GM21423 (cell line): ENCODE measurements around the gene JMJD4.
A peak's percentile ranks its signal among the peaks of the same experiment; 100 is the strongest.

Source experiments
- ATAC-seq: cut with Tn5 transposase; IDR thresholded peaks from one replicate; pipeline ENCODE4 v1.9.1; 2021; ENCODE audit warnings: mild to moderate bottlenecking, moderate library complexity; ENCODE audit not compliant: unreplicated experiment

JMJD4 gene

GRCh38 chr1:227753999-227754711 is 19.1 kb upstream of the JMJD4 start:
- ATAC-seq = no peak

GRCh38 chr1:227749916-227750710 is 15.0 kb upstream of the JMJD4 start:
- ATAC-seq = no peak

GRCh38 chr1:227749225-227749624 is 14.1 kb upstream of the JMJD4 start:
- ATAC-seq = no peak

GRCh38 chr1:227748496-227749182 is 13.5 kb upstream of the JMJD4 start:
- ATAC-seq = no peak

GRCh38 chr1:227747948-227748495 is 12.9 kb upstream of the JMJD4 start:
- ATAC-seq = no peak

- no peak for ATAC-seq
These were observed 12.3 kb upstream of the JMJD4 start for GRCh38 chr1:227747382-227747781.

GRCh38 chr1:227746676-227747075 is 11.6 kb upstream of the JMJD4 start:
- no peak for ATAC-seq

- no peak for ATAC-seq
These were observed 10.6 kb upstream of the JMJD4 start for GRCh38 chr1:227745568-227746265.

GRCh38 chr1:227744668-227745067 is 9.6 kb upstream of the JMJD4 start:
- ATAC-seq = no peak

- ATAC-seq = no peak
These were observed 7.9 kb upstream of the JMJD4 start for GRCh38 chr1:227742738-227743715.

GRCh38 chr1:227741166-227741870 is 6.2 kb upstream of the JMJD4 start:
- no peak for ATAC-seq

GRCh38 chr1:227740401-227740960 is 5.4 kb upstream of the JMJD4 start:
- ATAC-seq = no peak

- ATAC-seq = no peak
These were observed 4.5 kb upstream of the JMJD4 start for GRCh38 chr1:227739636-227740035.

- ATAC-seq = no peak
These were observed 3.7 kb upstream of the JMJD4 start for GRCh38 chr1:227738820-227739219.

GRCh38 chr1:227736814-227737432 is 1.8 kb upstream of the JMJD4 start:
- no peak for ATAC-seq

- no peak for ATAC-seq
These were observed 610 bp upstream of the JMJD4 start for GRCh38 chr1:227735539-227736285.

GRCh38 chr1:227734546-227734855 is 601 bp downstream of the JMJD4 start:
- ATAC-seq = peak; percentile 4
